PC-9 (cell line): Measurements from ENCODE around the gene UTP15.

Source experiments
- EZH2 ChIP-seq: fragments of 200-600 bp; sonication (generic); IDR thresholded peaks from 2 replicates; pipeline ENCODE4 v1.8.0; 2017; ENCODE audit warnings: antibody characterized with exemption, low read depth
- TF ChIP-seq, protein P1 (sequence below): fragments of 200-600 bp; sonication (generic); conservative IDR thresholded peaks from 2 replicates; pipeline ENCODE4 v1.6.1; 2017; ENCODE audit warnings: mixed run types, antibody characterized with exemption, mild to moderate bottlenecking, moderate library complexity

DNA sequence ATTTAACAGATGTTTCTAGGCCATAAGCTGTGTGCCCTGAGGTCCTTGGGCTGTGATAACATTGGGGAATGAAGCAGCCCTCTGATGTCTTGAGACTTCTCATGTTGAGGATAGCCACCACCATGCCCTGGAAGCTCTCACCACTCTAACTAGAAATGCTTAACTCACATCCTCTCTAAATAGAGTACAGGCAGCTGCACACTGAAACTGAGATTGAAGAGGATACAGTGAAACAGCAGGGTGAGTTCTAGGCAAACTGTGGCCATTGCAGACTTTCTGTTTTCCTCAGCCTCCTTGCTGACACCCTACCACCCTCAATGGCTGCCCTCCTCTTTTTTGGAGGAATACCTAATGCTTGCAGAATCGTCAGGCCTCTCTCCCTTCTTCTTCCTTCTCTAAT is 22.4 kb downstream of the UTP15 start:
- TF ChIP-seq, protein P1, sequence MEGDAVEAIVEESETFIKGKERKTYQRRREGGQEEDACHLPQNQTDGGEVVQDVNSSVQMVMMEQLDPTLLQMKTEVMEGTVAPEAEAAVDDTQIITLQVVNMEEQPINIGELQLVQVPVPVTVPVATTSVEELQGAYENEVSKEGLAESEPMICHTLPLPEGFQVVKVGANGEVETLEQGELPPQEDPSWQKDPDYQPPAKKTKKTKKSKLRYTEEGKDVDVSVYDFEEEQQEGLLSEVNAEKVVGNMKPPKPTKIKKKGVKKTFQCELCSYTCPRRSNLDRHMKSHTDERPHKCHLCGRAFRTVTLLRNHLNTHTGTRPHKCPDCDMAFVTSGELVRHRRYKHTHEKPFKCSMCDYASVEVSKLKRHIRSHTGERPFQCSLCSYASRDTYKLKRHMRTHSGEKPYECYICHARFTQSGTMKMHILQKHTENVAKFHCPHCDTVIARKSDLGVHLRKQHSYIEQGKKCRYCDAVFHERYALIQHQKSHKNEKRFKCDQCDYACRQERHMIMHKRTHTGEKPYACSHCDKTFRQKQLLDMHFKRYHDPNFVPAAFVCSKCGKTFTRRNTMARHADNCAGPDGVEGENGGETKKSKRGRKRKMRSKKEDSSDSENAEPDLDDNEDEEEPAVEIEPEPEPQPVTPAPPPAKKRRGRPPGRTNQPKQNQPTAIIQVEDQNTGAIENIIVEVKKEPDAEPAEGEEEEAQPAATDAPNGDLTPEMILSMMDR: no peak
- TF ChIP-seq EZH2: no peak
